ENCODE data around the gene HAVCR1.
"Not testable (repeated sequence)": the region's sequence is repeated elsewhere in the genome, so short reads cannot be mapped to it uniquely, and the experiment has no call there.

Gene HAVCR1

GRCh38 chr5:157050050-157050449 lies 8.9 kb downstream of the HAVCR1 start:
- no peak for DNase-seq (ENCODE audit: low read depth)
- no peak for TF ChIP-seq CTCF (IDR thresholded peaks at IDR 0.05; ENCODE audit: low read length, missing control alignments)
- H3K4me3 ChIP-seq (replicated peaks; ENCODE audit: low read depth, low read length), result no peak overlapping the region

GRCh38 chr5:157049605-157050004 lies 9.3 kb downstream of the HAVCR1 start:
- no peak overlapping the region for H3K4me3 ChIP-seq (replicated peaks; ENCODE audit: low read depth, low read length)
- no peak for DNase-seq (ENCODE audit: low read depth)
- TF ChIP-seq CTCF (IDR thresholded peaks at IDR 0.05; ENCODE audit: low read length, missing control alignments), result no peak

GRCh38 chr5:157047898-157048297 lies 11.0 kb downstream of the HAVCR1 start:
- DNase-seq (ENCODE audit: low read depth), result no peak
- no peak for TF ChIP-seq CTCF (IDR thresholded peaks at IDR 0.05; ENCODE audit: low read length, missing control alignments)
- H3K4me3 ChIP-seq (replicated peaks; ENCODE audit: low read depth, low read length), result no peak overlapping the region

GRCh38 chr5:157047016-157047415 lies 11.9 kb downstream of the HAVCR1 start:
- H3K4me3 ChIP-seq (replicated peaks; ENCODE audit: low read depth, low read length); DNase-seq (ENCODE audit: low read depth): not testable (repeated sequence)

GRCh38 chr5:157046041-157046440 lies 12.9 kb downstream of the HAVCR1 start:
- no peak overlapping the region for H3K4me3 ChIP-seq (replicated peaks; ENCODE audit: low read depth, low read length)
- TF ChIP-seq CTCF (IDR thresholded peaks at IDR 0.05; ENCODE audit: low read length, missing control alignments), result no peak
- DNase-seq (ENCODE audit: low read depth), result no peak

- no peak overlapping the region for H3K4me3 ChIP-seq (replicated peaks; ENCODE audit: low read depth, low read length)
- no peak for DNase-seq (ENCODE audit: low read depth)
- no peak for TF ChIP-seq CTCF (IDR thresholded peaks at IDR 0.05; ENCODE audit: low read length, missing control alignments)
Measured at GRCh38 chr5:157045601-157046000, 13.3 kb downstream of the HAVCR1 start.

- no peak for TF ChIP-seq CTCF (IDR thresholded peaks at IDR 0.05; ENCODE audit: low read length, missing control alignments)
- H3K4me3 ChIP-seq (replicated peaks; ENCODE audit: low read depth, low read length), result no peak overlapping the region
- no peak for DNase-seq (ENCODE audit: low read depth)
Measured at GRCh38 chr5:157038568-157039187, 20.2 kb downstream of the HAVCR1 start.

- H3K4me3 ChIP-seq (replicated peaks; ENCODE audit: low read depth, low read length); DNase-seq (ENCODE audit: low read depth): not testable (repeated sequence)
Measured at GRCh38 chr5:157034106-157035072, 24.5 kb downstream of the HAVCR1 start.

Data from fibroblast of pulmonary artery (primary cell).